ENCODE results near the gene LSM11.

Gene LSM11

GRCh38 chr5:157761690-157762621, 18.4 kb downstream of the LSM11 start:
- no peak for TF ChIP-seq PPARA (CRISPR knock-in tag; IDR thresholded peaks at IDR 0.05; ENCODE audit: borderline replicate concordance)
- ATAC-seq, result peak; percentile 99

DNA sequence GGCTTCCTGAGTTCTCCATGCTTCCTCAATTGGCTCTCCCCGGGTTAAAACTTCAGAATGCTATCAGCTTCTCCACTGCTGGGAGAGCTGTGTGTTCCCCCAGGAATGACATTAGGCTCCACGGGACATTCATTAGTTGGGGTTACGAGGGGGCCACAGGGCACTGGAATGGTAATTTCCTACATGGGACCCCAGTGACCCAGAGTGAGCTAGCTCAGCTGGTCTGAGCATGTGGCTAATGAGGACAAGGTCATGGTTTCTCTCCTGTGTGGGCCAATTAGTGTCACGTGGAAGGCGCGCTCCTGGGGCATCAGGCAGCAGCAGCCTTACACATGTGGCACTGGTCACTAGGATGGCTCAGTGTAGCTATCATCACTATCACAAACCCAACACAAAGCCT, 21.0 kb downstream of the LSM11 start:
- ATAC-seq, result no peak
- TF ChIP-seq ZFP30 (CRISPR knock-in tag; IDR thresholded peaks at IDR 0.05) (no peak), OSR1 (CRISPR knock-in tag; IDR thresholded peaks at IDR 0.05) (no peak), PPARA (CRISPR knock-in tag; IDR thresholded peaks at IDR 0.05; ENCODE audit: borderline replicate concordance) (no peak), ZC3H10 (CRISPR knock-in tag; IDR thresholded peaks at IDR 0.05) (no peak), ARNTL (CRISPR knock-in tag; IDR thresholded peaks at IDR 0.05; ENCODE audit: borderline replicate concordance, low read depth) (no peak), BACH2 (CRISPR knock-in tag; IDR thresholded peaks at IDR 0.05; ENCODE audit: borderline replicate concordance) (no peak), ESRRG (CRISPR knock-in tag; IDR thresholded peaks at IDR 0.05) (no peak), ISL1 (CRISPR knock-in tag; IDR thresholded peaks at IDR 0.05) (no peak), TSHZ2 (CRISPR knock-in tag; IDR thresholded peaks at IDR 0.05) (no peak), SNAI2 (CRISPR knock-in tag; IDR thresholded peaks at IDR 0.05) (no peak), TOX (CRISPR knock-in tag; IDR thresholded peaks at IDR 0.05; ENCODE audit: borderline replicate concordance) (no peak), ZNF565 (CRISPR knock-in tag; conservative IDR thresholded peaks at IDR 0.05; ENCODE audit: low read depth) (no peak), CSRNP3 (CRISPR knock-in tag; IDR thresholded peaks at IDR 0.05) (no peak), ZFP3 (CRISPR knock-in tag; IDR thresholded peaks at IDR 0.05) (no peak), RARB (CRISPR knock-in tag; IDR thresholded peaks at IDR 0.05) (no peak), CSDC2 (CRISPR knock-in tag; IDR thresholded peaks at IDR 0.05) (no peak), GLIS3 (CRISPR knock-in tag; IDR thresholded peaks at IDR 0.05) (no peak), ZNF8 (CRISPR knock-in tag; IDR thresholded peaks at IDR 0.05) (no peak)
- TF ChIP-seq, protein P1, sequence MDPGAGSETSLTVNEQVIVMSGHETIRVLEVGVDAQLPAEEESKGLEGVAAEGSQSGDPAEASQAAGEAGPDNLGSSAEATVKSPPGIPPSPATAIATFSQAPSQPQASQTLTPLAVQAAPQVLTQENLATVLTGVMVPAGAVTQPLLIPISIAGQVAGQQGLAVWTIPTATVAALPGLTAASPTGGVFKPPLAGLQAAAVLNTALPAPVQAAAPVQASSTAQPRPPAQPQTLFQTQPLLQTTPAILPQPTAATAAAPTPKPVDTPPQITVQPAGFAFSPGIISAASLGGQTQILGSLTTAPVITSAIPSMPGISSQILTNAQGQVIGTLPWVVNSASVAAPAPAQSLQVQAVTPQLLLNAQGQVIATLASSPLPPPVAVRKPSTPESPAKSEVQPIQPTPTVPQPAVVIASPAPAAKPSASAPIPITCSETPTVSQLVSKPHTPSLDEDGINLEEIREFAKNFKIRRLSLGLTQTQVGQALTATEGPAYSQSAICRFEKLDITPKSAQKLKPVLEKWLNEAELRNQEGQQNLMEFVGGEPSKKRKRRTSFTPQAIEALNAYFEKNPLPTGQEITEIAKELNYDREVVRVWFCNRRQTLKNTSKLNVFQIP (CRISPR knock-in tag; IDR thresholded peaks at IDR 0.05; ENCODE audit: borderline replicate concordance, low read depth), result no peak

- TF ChIP-seq ZFP30 (CRISPR knock-in tag; IDR thresholded peaks at IDR 0.05) (no peak), TOX (CRISPR knock-in tag; IDR thresholded peaks at IDR 0.05; ENCODE audit: borderline replicate concordance) (no peak), ZNF70 (CRISPR knock-in tag; IDR thresholded peaks at IDR 0.05) (no peak), ARNTL (CRISPR knock-in tag; IDR thresholded peaks at IDR 0.05; ENCODE audit: borderline replicate concordance, low read depth) (no peak), CSDC2 (CRISPR knock-in tag; IDR thresholded peaks at IDR 0.05) (no peak), TSHZ2 (CRISPR knock-in tag; IDR thresholded peaks at IDR 0.05) (no peak), ZNF565 (CRISPR knock-in tag; conservative IDR thresholded peaks at IDR 0.05; ENCODE audit: low read depth) (no peak), ZC3H10 (CRISPR knock-in tag; IDR thresholded peaks at IDR 0.05) (no peak), PPARA (CRISPR knock-in tag; IDR thresholded peaks at IDR 0.05; ENCODE audit: borderline replicate concordance) (no peak)
- TF ChIP-seq, protein P2, sequence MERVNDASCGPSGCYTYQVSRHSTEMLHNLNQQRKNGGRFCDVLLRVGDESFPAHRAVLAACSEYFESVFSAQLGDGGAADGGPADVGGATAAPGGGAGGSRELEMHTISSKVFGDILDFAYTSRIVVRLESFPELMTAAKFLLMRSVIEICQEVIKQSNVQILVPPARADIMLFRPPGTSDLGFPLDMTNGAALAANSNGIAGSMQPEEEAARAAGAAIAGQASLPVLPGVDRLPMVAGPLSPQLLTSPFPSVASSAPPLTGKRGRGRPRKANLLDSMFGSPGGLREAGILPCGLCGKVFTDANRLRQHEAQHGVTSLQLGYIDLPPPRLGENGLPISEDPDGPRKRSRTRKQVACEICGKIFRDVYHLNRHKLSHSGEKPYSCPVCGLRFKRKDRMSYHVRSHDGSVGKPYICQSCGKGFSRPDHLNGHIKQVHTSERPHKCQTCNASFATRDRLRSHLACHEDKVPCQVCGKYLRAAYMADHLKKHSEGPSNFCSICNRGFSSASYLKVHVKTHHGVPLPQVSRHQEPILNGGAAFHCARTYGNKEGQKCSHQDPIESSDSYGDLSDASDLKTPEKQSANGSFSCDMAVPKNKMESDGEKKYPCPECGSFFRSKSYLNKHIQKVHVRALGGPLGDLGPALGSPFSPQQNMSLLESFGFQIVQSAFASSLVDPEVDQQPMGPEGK (CRISPR knock-in tag; IDR thresholded peaks at IDR 0.05; ENCODE audit: borderline replicate concordance), result no peak
- TF ChIP-seq, protein P1 (CRISPR knock-in tag; IDR thresholded peaks at IDR 0.05; ENCODE audit: borderline replicate concordance, low read depth), result no peak
- no peak for ATAC-seq
Measured at GRCh38 chr5:157766442-157766841, 22.9 kb downstream of the LSM11 start.

Data from SK-N-SH treated with all-trans-retinoic acid at 6 μM for 48 hours (cell line).